Esophagus (tissue), 2 donors: Measurements from ENCODE around the gene UTS2R. TPM values are rescaled to one million over a fixed set of nuclear protein-coding genes. Genes with fewer than 3 reads are reported as not detected.

Experiments
- polyA plus RNA-seq, 2 donors: library from polyadenylated mRNA; stranded (reverse); fragments of 200-250 nt; gene quantifications; one replicate each; pipeline ENCODE4 v1.2.3, GENCODE V29; 2013
- donor health status: healthy with polysubstance abuse.
- donor health status: Bipolar disorder and iron deficiency.

UTS2R gene
- polyA plus RNA-seq, 2 donors = not detected

Other genes starting within 250 kb of the UTS2R start
- 10 to 100 TPM; 16.3 to 33.7 TPM for gene CCDC57, start 158.9 kb upstream of the UTS2R start, polyA plus RNA-seq
- 10 to 100 TPM; 17.5 to 41.0 TPM for gene SLC16A3, start 142.7 kb upstream of the UTS2R start, polyA plus RNA-seq
- gene CSNK1D, start 98.1 kb upstream of the UTS2R start, polyA plus RNA-seq = 10 to 100 TPM; 63.7 to 79.6 TPM
- 1 to 10 TPM; 2.6 to 3.1 TPM for gene CD7, start 54.2 kb upstream of the UTS2R start, polyA plus RNA-seq
- 10 to 100 TPM in 1 of 2 donors, 1 to 10 TPM in 1; 2.2 to 10.8 TPM for gene SECTM1, start 38.0 kb upstream of the UTS2R start, polyA plus RNA-seq
- gene TEX19, start 12.5 kb upstream of the UTS2R start, polyA plus RNA-seq = under 1 TPM in 1 of 2 donors, not detected in 1; 0.01 TPM
- gene HEXD, start 46.6 kb downstream of the UTS2R start, polyA plus RNA-seq = 10 to 100 TPM; 24.0 to 46.5 TPM
- 10 to 100 TPM; 11.4 to 11.6 TPM for gene OGFOD3, start 46.8 kb downstream of the UTS2R start, polyA plus RNA-seq
- gene CYBC1, start 79.0 kb downstream of the UTS2R start, polyA plus RNA-seq = 10 to 100 TPM; 27.5 to 28.1 TPM
- 10 to 100 TPM; 31.1 to 53.3 TPM for gene NARF, start 87.0 kb downstream of the UTS2R start, polyA plus RNA-seq
- 10 to 100 TPM; 15.9 to 20.5 TPM for gene FOXK2, start 148.0 kb downstream of the UTS2R start, polyA plus RNA-seq